Activated naive CD8-positive, alpha-beta T cell treated with anti-CD3 and anti-CD28 coated beads, Interleukin-2, amount 50 U/mL, for 24 hours (primary cell): ENCODE measurements around the gene CIAPIN1.
"Not testable (repeated sequence)": the region's sequence is repeated elsewhere in the genome, so short reads cannot be mapped to it uniquely, and the experiment has no call there.

Experiments
- ATAC-seq: fragments of 150-1000 bp; cut with Tn5 transposase; one replicate; pipeline ENCODE4 v1.10.0; 2021
- DNase-seq: peaks from one replicate; pipeline ENCODE4 v3.0.0; 2021
- H3K27ac Mint-ChIP-seq: one replicate; pipeline ENCODE4 v1.8.0; 2021; ENCODE audit warnings: mild to moderate bottlenecking, mixed read lengths
- H3K27me3 Mint-ChIP-seq: one replicate; pipeline ENCODE4 v1.8.0; 2021; ENCODE audit warnings: mixed read lengths
- H3K36me3 Mint-ChIP-seq: one replicate; pipeline ENCODE4 v1.8.0; 2021; ENCODE audit warnings: low read depth, mixed read lengths
- H3K4me1 Mint-ChIP-seq: one replicate; pipeline ENCODE4 v1.8.0; 2021; ENCODE audit warnings: mixed read lengths
- H3K4me3 Mint-ChIP-seq: one replicate; pipeline ENCODE4 v1.8.0; 2021; ENCODE audit warnings: mild to moderate bottlenecking, moderate library complexity, mixed read lengths
- H3K9me3 Mint-ChIP-seq: one replicate; pipeline ENCODE4 v1.8.0; 2021; ENCODE audit warnings: mixed read lengths

CIAPIN1 gene

GRCh38 chr16:57411362-57411976, 35.7 kb downstream of the CIAPIN1 start:
- ATAC-seq, result peak; percentile 7
- H3K9me3 Mint-ChIP-seq, result no peaks in the 10 kb centered on the region

GRCh38 chr16:57409870-57410587, 37.2 kb downstream of the CIAPIN1 start:
- ATAC-seq (no peak), DNase-seq (no peak)
- H3K4me1 Mint-ChIP-seq, result peaks cover 24% of the 10 kb centered on the region
- no peak overlapping the region for H3K4me3 Mint-ChIP-seq
- no peaks in the 10 kb centered on the region for H3K9me3 Mint-ChIP-seq
- H3K27me3 Mint-ChIP-seq, result peaks cover 5% of the 10 kb centered on the region
- no peak overlapping the region for H3K27ac Mint-ChIP-seq
- no peaks in the 10 kb centered on the region for H3K36me3 Mint-ChIP-seq

More at GRCh38 chr16:57411362-57411976, 35.7 kb downstream of the CIAPIN1 start:
- peaks cover 3% of the 10 kb centered on the region for H3K27me3 Mint-ChIP-seq
- no peaks in the 10 kb centered on the region for H3K36me3 Mint-ChIP-seq
- H3K4me1 Mint-ChIP-seq, result peaks cover 19% of the 10 kb centered on the region
- no peak overlapping the region for H3K4me3 Mint-ChIP-seq
- H3K27ac Mint-ChIP-seq, result no peak overlapping the region
- DNase-seq, result no peak

GRCh38 chr16:57409065-57409464, 38.1 kb downstream of the CIAPIN1 start:
- Mint-ChIP-seq H3K4me3 (no peak overlapping the region), H3K36me3 (no peaks in the 10 kb centered on the region), H3K9me3 (no peaks in the 10 kb centered on the region), H3K27ac (peak overlapping the region; percentile 11), H3K27me3 (peaks cover 5% of the 10 kb centered on the region), H3K4me1 (peaks cover 28% of the 10 kb centered on the region)
- no peak for DNase-seq
- ATAC-seq, result no peak

- H3K36me3 Mint-ChIP-seq, result no peaks in the 10 kb centered on the region
- ATAC-seq (no peak), DNase-seq (no peak)
- peaks cover 20% of the 10 kb centered on the region for H3K4me1 Mint-ChIP-seq
- H3K27me3 Mint-ChIP-seq, result peaks cover 5% of the 10 kb centered on the region
- no peak overlapping the region for H3K4me3 Mint-ChIP-seq
- no peak overlapping the region for H3K27ac Mint-ChIP-seq
- no peaks in the 10 kb centered on the region for H3K9me3 Mint-ChIP-seq
These were observed 39.4 kb downstream of the CIAPIN1 start for GRCh38 chr16:57407521-57408353.

- Mint-ChIP-seq H3K27me3 (peaks cover 5% of the 10 kb centered on the region), H3K9me3 (no peaks in the 10 kb centered on the region), H3K4me1 (peaks cover 20% of the 10 kb centered on the region), H3K4me3 (no peak overlapping the region), H3K27ac (no peak overlapping the region), H3K36me3 (no peaks in the 10 kb centered on the region)
- ATAC-seq (no peak), DNase-seq (no peak)
These were observed 40.3 kb downstream of the CIAPIN1 start for GRCh38 chr16:57406881-57407280.

- ATAC-seq, result peak; percentile 53
- Mint-ChIP-seq H3K4me3 (no peak overlapping the region), H3K36me3 (no peaks in the 10 kb centered on the region), H3K4me1 (peaks cover 14% of the 10 kb centered on the region), H3K27ac (peak overlapping the region; percentile 40), H3K27me3 (peaks cover 5% of the 10 kb centered on the region), H3K9me3 (no peaks in the 10 kb centered on the region)
- no peak for DNase-seq
These were observed 42.1 kb downstream of the CIAPIN1 start for GRCh38 chr16:57405097-57405496.

GRCh38 chr16:57403965-57404817, 43.0 kb downstream of the CIAPIN1 start, which contains the start of gene CCL17:
Gene CCL17, plus strand, starts transcription at chr16:57404767. Its CDS starts 9,166 bp downstream, at chr16:57413933.
- Mint-ChIP-seq H3K36me3 (no peaks in the 10 kb centered on the region), H3K4me3 (no peak within 1 kb of the TSS), H3K4me1 (peaks cover 12% of the 10 kb centered on the region), H3K27ac (peak within 1 kb of the TSS; percentile 40), H3K27me3 (peaks cover 2% of the 10 kb centered on the region), H3K9me3 (no peaks in the 10 kb centered on the region)
- ATAC-seq (no peak), DNase-seq (no peak)

- Mint-ChIP-seq H3K4me3 (no peak overlapping the region), H3K27me3 (peaks cover 2% of the 10 kb centered on the region), H3K36me3 (no peaks in the 10 kb centered on the region), H3K27ac (no peak overlapping the region), H3K4me1 (peaks cover 11% of the 10 kb centered on the region), H3K9me3 (no peaks in the 10 kb centered on the region)
- no peak for ATAC-seq
- no peak for DNase-seq
These were observed 45.1 kb downstream of the CIAPIN1 start for GRCh38 chr16:57401943-57402640.

- not testable (repeated sequence) for H3K4me1 Mint-ChIP-seq, ATAC-seq, H3K9me3 Mint-ChIP-seq, H3K27me3 Mint-ChIP-seq, H3K4me3 Mint-ChIP-seq, DNase-seq, H3K36me3 Mint-ChIP-seq, H3K27ac Mint-ChIP-seq
These were observed 49.7 kb downstream of the CIAPIN1 start for GRCh38 chr16:57397493-57397892.

GRCh38 chr16:57396786-57397185, 50.4 kb downstream of the CIAPIN1 start:
- no peaks in the 10 kb centered on the region for H3K9me3 Mint-ChIP-seq

GRCh38 chr16:57395026-57395425, 52.2 kb downstream of the CIAPIN1 start:
- H3K36me3 Mint-ChIP-seq, result no peaks in the 10 kb centered on the region
- H3K4me1 Mint-ChIP-seq, result peaks cover 4% of the 10 kb centered on the region
- H3K27me3 Mint-ChIP-seq, result peaks cover 7% of the 10 kb centered on the region
- H3K4me3 Mint-ChIP-seq, result no peak overlapping the region
- no peak for DNase-seq
- H3K9me3 Mint-ChIP-seq, result no peaks in the 10 kb centered on the region
- no peak for ATAC-seq
- H3K27ac Mint-ChIP-seq, result no peak overlapping the region

More at GRCh38 chr16:57396786-57397185, 50.4 kb downstream of the CIAPIN1 start:
- peaks cover 3% of the 10 kb centered on the region for H3K27me3 Mint-ChIP-seq
- no peak overlapping the region for H3K4me3 Mint-ChIP-seq
- H3K4me1 Mint-ChIP-seq, result peaks cover 2% of the 10 kb centered on the region
- H3K36me3 Mint-ChIP-seq, result no peaks in the 10 kb centered on the region
- ATAC-seq (no peak), DNase-seq (no peak)
- no peak overlapping the region for H3K27ac Mint-ChIP-seq

GRCh38 chr16:57394444-57394843, 52.7 kb downstream of the CIAPIN1 start:
- Mint-ChIP-seq H3K4me1 (peaks cover 4% of the 10 kb centered on the region), H3K27me3 (peaks cover 7% of the 10 kb centered on the region), H3K27ac (no peak overlapping the region), H3K36me3 (no peaks in the 10 kb centered on the region), H3K9me3 (no peaks in the 10 kb centered on the region), H3K4me3 (no peak overlapping the region)
- no peak for ATAC-seq
- DNase-seq, result no peak

GRCh38 chr16:57392694-57393093, 54.5 kb downstream of the CIAPIN1 start:
- H3K9me3 Mint-ChIP-seq, result no peaks in the 10 kb centered on the region
- H3K36me3 Mint-ChIP-seq, result no peaks in the 10 kb centered on the region
- peaks cover 12% of the 10 kb centered on the region for H3K4me1 Mint-ChIP-seq
- no peak overlapping the region for H3K4me3 Mint-ChIP-seq
- H3K27me3 Mint-ChIP-seq, result peaks cover 12% of the 10 kb centered on the region
- DNase-seq, result no peak
- ATAC-seq, result no peak
- H3K27ac Mint-ChIP-seq, result no peak overlapping the region
